SK-N-SH (cell line): ENCODE measurements around the gene SHANK2. TPM values are rescaled to one million over a fixed set of nuclear protein-coding genes. Genes with fewer than 3 reads are reported as not detected.

Experiments
- CTCF ChIA-PET: fragments of 300-600, 350-600 bp; formaldehyde crosslinking; extraction: SDS; loops from one replicate; lab custom pipeline; 2021; lab: Yijun Ruan, JAX
- POLR2A ChIA-PET: fragments of 350-600 bp; sonication (Branson Sonifier 250); formaldehyde crosslinking; extraction: SDS; loops from one replicate; lab custom pipeline; 2020; ENCODE audit warnings: antibody characterized with exemption, inconsistent platforms; lab: Yijun Ruan, JAX
- DNase-seq: peaks from one replicate; pipeline ENCODE4 v3.0.0; 2012
- H2AFZ ChIP-seq: fragments of 200-600 bp; sonication (generic); 2 replicates; pipeline ENCODE4 v1.8.1; 2016; ENCODE audit warnings: antibody characterized with exemption, mild to moderate bottlenecking, low read depth
- H3F3A ChIP-seq: fragments of 200-600 bp; sonication (generic); replicated peaks from 2 replicates; pipeline ENCODE3; 2016; ENCODE audit warnings: antibody characterized with exemption, mild to moderate bottlenecking; ENCODE audit not compliant: insufficient read depth
- H3K27ac ChIP-seq, 2 experiments: fragments of 200-500 bp in 1 of 2; fragments of 200-600 bp in 1 of 2; sonication (Bioruptor generic) in 1 of 2; sonication (generic), shearing (Covaris generic) in 1 of 2; 2 replicates each; pipeline versions ENCODE4 v1.5.1 to v1.6.1; 2014 to 2016; ENCODE audit warnings: low read depth in 2 of 2, inconsistent platforms in 1 of 2, low read length in 1 of 2, mild to moderate bottlenecking in 1 of 2, mixed read lengths in 1 of 2
- H3K27me3 ChIP-seq: fragments of 200-600 bp; sonication (generic), shearing (Covaris generic); 2 replicates; pipeline ENCODE4 v1.6.1; 2016; ENCODE audit warnings: mixed run types; ENCODE audit not compliant: insufficient read depth
- H3K36me3 ChIP-seq, 2 experiments: fragments of 200-500 bp in 1 of 2; fragments of 200-600 bp in 1 of 2; sonication (Bioruptor generic) in 1 of 2; sonication (generic) in 1 of 2; replicated peaks in 1 of 2; 2 replicates each; pipeline versions ENCODE3 to v1.5.1; 2014 to 2016; ENCODE audit warnings: low read length in 1 of 2, mild to moderate bottlenecking in 1 of 2; ENCODE audit not compliant: insufficient read depth in 2 of 2, control insufficient read depth in 1 of 2
- H3K4me1 ChIP-seq, 2 experiments: fragments of 200-500 bp in 1 of 2; fragments of 200-600 bp in 1 of 2; sonication (Bioruptor generic) in 1 of 2; sonication (generic), shearing (Covaris generic) in 1 of 2; 2 replicates each; pipeline versions ENCODE4 v1.5.1 to v1.6.1; 2014 to 2016; ENCODE audit warnings: low read depth in 1 of 2, low read length in 1 of 2, mixed run types in 1 of 2; ENCODE audit not compliant: insufficient read depth in 2 of 2, control insufficient read depth in 1 of 2
- H3K4me2 ChIP-seq: fragments of 200-600 bp; sonication (generic), shearing (Covaris generic); 2 replicates; pipeline ENCODE4 v1.6.1; 2017; ENCODE audit warnings: mixed run types
- H3K4me3 ChIP-seq, 2 experiments: fragments of 200-500 bp in 1 of 2; fragments of 200-600 bp in 1 of 2; sonication (Bioruptor generic) in 1 of 2; sonication (generic), shearing (Covaris generic) in 1 of 2; 2 replicates each; pipeline versions ENCODE4 v1.5.1 to v1.8.1; 2014 to 2016; ENCODE audit warnings: low read depth in 2 of 2, inconsistent platforms in 1 of 2, low read length in 1 of 2, mild to moderate bottlenecking in 1 of 2, mixed read lengths in 1 of 2, moderate library complexity in 1 of 2
- H3K79me2 ChIP-seq: fragments of 200-600 bp; sonication (generic); 2 replicates; pipeline ENCODE4 v1.8.1; 2017; ENCODE audit warnings: mild to moderate bottlenecking; ENCODE audit not compliant: insufficient read depth
- H3K9ac ChIP-seq: fragments of 200-600 bp; sonication (generic); 2 replicates; pipeline ENCODE4 v1.6.1; 2017; ENCODE audit warnings: mixed run types
- H3K9me2 ChIP-seq: fragments of 200-600 bp; sonication (generic); 2 replicates; pipeline ENCODE4 v1.6.1; 2017; ENCODE audit warnings: mixed run types
- H3K9me3 ChIP-seq: fragments of 200-600 bp; sonication (generic); 2 replicates; pipeline ENCODE4 v1.6.1; 2017; ENCODE audit warnings: mixed run types, mild to moderate bottlenecking, moderate library complexity
- H4K20me1 ChIP-seq: fragments of 200-600 bp; sonication (generic); 2 replicates; pipeline ENCODE4 v1.6.1; 2017; ENCODE audit warnings: mild to moderate bottlenecking, mixed run types; ENCODE audit not compliant: insufficient read depth
- NFIC ChIP-seq: IDR thresholded peaks from 2 replicates; pipeline ENCODE4 v1.4.0; 2012; ENCODE audit warnings: borderline replicate concordance
- NRF1 ChIP-seq: IDR thresholded peaks from 2 replicates; pipeline ENCODE4 v1.6.1; 2012; ENCODE audit warnings: low read depth, mild to moderate bottlenecking, low read length
- POLR2AphosphoS5 ChIP-seq: IDR thresholded peaks from 2 replicates; pipeline ENCODE4 v1.6.1; 2012; ENCODE audit warnings: low read depth, low read length
- SIN3A ChIP-seq: IDR thresholded peaks from 2 replicates; pipeline ENCODE4 v1.6.1; 2012; ENCODE audit warnings: low read depth, mild to moderate bottlenecking, low read length, moderate library complexity, borderline replicate concordance
- TAF1 ChIP-seq: IDR thresholded peaks from 2 replicates; pipeline ENCODE4 v1.6.1; 2012; ENCODE audit warnings: low read depth, mild to moderate bottlenecking, low read length, moderate library complexity, borderline replicate concordance
- TCF12 ChIP-seq: IDR thresholded peaks from 2 replicates; pipeline ENCODE4 v1.4.0; 2012
- TEAD4 ChIP-seq: IDR thresholded peaks from 2 replicates; pipeline ENCODE4 v1.4.0; 2012; ENCODE audit warnings: mild to moderate bottlenecking, borderline replicate concordance; ENCODE audit not compliant: insufficient read depth
- WGBS: methylation state at CpG from one replicate; pipeline ENCODE4 v1.1.6; 2017; ENCODE audit warnings: low lambda C conversion rate; 5-methylcytosine and 5-hydroxymethylcytosine counted together
- polyA plus RNA-seq, 3 experiments: library from polyadenylated mRNA; depleted of rRNA; stranded (reverse); fragments of >200 nt; gene quantifications; 2 replicates each; pipeline ENCODE4 v1.2.3, GENCODE V29; 2012
- TF ChIP-seq, protein P1 (sequence below): IDR thresholded peaks from 2 replicates; pipeline ENCODE4 v1.6.1; 2012; ENCODE audit warnings: mild to moderate bottlenecking, low read depth, low read length, moderate library complexity
- TF ChIP-seq, protein P2 (sequence below): fragments of 200-600 bp; sonication (generic); IDR thresholded peaks from 2 replicates; pipeline ENCODE4 v1.6.1; 2017; ENCODE audit warnings: antibody characterized with exemption, mild to moderate bottlenecking, moderate library complexity

Gene SHANK2
- polyA plus RNA-seq, 1 of the 3 experiments (the other 2 are of a cell fraction) = under 0.01 TPM

DNA sequence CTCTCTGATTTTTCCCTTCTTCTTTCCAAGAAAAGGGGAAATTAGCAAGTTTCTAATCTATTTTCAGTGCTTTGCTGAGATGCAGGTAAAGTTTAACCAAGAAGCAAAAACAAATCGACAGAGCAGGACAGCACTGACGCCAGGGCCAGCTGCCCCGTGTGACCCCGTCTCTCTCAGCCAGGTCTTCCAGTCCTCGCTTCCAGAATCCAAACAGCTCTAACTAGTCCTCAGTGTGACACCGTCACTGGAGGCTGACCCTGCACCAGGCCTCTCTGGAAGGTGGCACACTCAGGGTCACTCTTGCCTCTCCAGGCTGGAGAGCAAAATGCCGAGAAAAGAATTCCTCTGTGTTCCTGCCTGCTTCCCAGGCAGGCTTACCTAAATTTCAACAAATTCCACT, 44.8 kb downstream of the SHANK2 start:
- WGBS = 39% methylated on average over 7 of the region's 7 CpGs
- Histone ChIP-seq H3K9me3 (no peaks in the 10 kb centered on the region), H3F3A (no peaks in the 10 kb centered on the region), H3K27me3 (no peaks in the 10 kb centered on the region), H3K9ac (no peak overlapping the region), H4K20me1 (no peaks in the 10 kb centered on the region), H3K27ac (no peak overlapping the region), H2AFZ (no peak overlapping the region), H3K79me2 (no peaks in the 10 kb centered on the region), H3K4me2 (no peak overlapping the region), H3K4me1 (no peaks in the 10 kb centered on the region), H3K4me3 (no peak overlapping the region), H3K36me3 (no peaks in the 10 kb centered on the region), H3K9me2 (no peaks in the 10 kb centered on the region)
- POLR2A ChIA-PET = no interaction called here
- TF ChIP-seq SIN3A (no peak), NRF1 (no peak), TCF12 (no peak)
- TF ChIP-seq, protein P1, sequence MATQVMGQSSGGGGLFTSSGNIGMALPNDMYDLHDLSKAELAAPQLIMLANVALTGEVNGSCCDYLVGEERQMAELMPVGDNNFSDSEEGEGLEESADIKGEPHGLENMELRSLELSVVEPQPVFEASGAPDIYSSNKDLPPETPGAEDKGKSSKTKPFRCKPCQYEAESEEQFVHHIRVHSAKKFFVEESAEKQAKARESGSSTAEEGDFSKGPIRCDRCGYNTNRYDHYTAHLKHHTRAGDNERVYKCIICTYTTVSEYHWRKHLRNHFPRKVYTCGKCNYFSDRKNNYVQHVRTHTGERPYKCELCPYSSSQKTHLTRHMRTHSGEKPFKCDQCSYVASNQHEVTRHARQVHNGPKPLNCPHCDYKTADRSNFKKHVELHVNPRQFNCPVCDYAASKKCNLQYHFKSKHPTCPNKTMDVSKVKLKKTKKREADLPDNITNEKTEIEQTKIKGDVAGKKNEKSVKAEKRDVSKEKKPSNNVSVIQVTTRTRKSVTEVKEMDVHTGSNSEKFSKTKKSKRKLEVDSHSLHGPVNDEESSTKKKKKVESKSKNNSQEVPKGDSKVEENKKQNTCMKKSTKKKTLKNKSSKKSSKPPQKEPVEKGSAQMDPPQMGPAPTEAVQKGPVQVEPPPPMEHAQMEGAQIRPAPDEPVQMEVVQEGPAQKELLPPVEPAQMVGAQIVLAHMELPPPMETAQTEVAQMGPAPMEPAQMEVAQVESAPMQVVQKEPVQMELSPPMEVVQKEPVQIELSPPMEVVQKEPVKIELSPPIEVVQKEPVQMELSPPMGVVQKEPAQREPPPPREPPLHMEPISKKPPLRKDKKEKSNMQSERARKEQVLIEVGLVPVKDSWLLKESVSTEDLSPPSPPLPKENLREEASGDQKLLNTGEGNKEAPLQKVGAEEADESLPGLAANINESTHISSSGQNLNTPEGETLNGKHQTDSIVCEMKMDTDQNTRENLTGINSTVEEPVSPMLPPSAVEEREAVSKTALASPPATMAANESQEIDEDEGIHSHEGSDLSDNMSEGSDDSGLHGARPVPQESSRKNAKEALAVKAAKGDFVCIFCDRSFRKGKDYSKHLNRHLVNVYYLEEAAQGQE = no peak
- CTCF ChIA-PET = no interaction called here
- DNase-seq = no peak

DNA sequence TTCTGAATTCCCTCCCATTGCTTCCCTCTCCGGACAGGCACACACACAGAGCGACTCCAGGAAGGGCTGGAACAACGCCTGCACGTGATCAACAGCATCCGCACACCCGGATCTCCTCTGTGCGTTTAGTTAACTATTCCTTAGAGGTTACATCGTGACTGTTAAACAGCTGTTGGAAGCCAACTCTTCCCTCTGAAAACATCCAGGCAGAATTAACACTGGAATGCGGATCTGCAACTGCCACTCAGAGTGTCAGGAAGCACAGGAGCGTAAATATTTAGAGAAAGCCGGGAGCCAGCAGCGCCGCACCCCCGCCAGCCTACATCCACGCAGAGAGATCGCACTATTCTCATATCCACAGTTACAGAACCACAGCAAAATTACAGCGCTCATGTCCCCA, 46.2 kb downstream of the SHANK2 start:
- Histone ChIP-seq H3F3A (no peaks in the 10 kb centered on the region), H4K20me1 (no peaks in the 10 kb centered on the region), H2AFZ (no peak overlapping the region), H3K4me2 (no peak overlapping the region), H3K4me3 (no peak overlapping the region), H3K9me2 (no peaks in the 10 kb centered on the region), H3K4me1 (no peaks in the 10 kb centered on the region), H3K79me2 (no peaks in the 10 kb centered on the region), H3K9me3 (no peaks in the 10 kb centered on the region), H3K36me3 (no peaks in the 10 kb centered on the region), H3K27ac (no peak overlapping the region), H3K9ac (no peak overlapping the region), H3K27me3 (no peaks in the 10 kb centered on the region)
- POLR2A ChIA-PET = no interaction called here
- WGBS = 69% methylated on average over 17 of the region's 17 CpGs
- TF ChIP-seq TEAD4 = no peak
- TF ChIP-seq, protein P2, sequence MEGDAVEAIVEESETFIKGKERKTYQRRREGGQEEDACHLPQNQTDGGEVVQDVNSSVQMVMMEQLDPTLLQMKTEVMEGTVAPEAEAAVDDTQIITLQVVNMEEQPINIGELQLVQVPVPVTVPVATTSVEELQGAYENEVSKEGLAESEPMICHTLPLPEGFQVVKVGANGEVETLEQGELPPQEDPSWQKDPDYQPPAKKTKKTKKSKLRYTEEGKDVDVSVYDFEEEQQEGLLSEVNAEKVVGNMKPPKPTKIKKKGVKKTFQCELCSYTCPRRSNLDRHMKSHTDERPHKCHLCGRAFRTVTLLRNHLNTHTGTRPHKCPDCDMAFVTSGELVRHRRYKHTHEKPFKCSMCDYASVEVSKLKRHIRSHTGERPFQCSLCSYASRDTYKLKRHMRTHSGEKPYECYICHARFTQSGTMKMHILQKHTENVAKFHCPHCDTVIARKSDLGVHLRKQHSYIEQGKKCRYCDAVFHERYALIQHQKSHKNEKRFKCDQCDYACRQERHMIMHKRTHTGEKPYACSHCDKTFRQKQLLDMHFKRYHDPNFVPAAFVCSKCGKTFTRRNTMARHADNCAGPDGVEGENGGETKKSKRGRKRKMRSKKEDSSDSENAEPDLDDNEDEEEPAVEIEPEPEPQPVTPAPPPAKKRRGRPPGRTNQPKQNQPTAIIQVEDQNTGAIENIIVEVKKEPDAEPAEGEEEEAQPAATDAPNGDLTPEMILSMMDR = no peak
- TF ChIP-seq TAF1 = no peak
- TF ChIP-seq POLR2AphosphoS5 = no peak
- no peak for TF ChIP-seq NFIC
- DNase-seq = no peak
- CTCF ChIA-PET = no interaction called here
